GM12873 (cell line): ENCODE data around the gene MAGEA9.
"Not testable (repeated sequence)": the region's sequence is repeated elsewhere in the genome, so short reads cannot be mapped to it uniquely, and the experiment has no call there.

Source experiments
- TF ChIP-seq, protein P1 (sequence below): IDR thresholded peaks from 2 replicates; pipeline ENCODE4 v1.5.1; 2012; ENCODE audit warnings: low read depth, mild to moderate bottlenecking, moderate library complexity, low read length, control low read depth; ENCODE audit not compliant: insufficient read depth; ENCODE audit errors: missing control alignments

MAGEA9 gene

DNA sequence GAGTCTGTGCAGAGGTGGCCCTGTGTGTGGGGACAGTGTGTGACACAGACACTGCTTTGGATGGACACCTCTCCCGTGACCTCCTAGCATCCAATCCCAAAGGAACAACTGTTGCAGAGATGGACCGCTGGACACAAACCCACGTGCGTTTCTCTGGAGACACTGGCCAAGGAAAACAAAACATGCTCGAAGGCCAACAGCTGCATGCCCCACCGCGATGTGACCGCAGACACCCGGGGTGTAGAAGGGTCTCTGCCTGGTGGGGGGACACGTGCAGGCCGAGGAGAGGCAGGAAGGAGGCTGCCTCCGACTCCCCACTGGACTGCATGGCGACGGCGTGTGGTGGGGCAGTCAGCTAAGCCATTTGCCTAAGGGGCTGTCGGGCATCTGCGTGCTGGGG is 8.0 kb upstream of the MAGEA9 start, which contains the start of gene HSFX1:
Gene HSFX1 (plus strand): TSS at position 301 of the 400 bp plus-strand sequence. CDS start 614 bp downstream, outside the sequence.
- TF ChIP-seq, protein P1, sequence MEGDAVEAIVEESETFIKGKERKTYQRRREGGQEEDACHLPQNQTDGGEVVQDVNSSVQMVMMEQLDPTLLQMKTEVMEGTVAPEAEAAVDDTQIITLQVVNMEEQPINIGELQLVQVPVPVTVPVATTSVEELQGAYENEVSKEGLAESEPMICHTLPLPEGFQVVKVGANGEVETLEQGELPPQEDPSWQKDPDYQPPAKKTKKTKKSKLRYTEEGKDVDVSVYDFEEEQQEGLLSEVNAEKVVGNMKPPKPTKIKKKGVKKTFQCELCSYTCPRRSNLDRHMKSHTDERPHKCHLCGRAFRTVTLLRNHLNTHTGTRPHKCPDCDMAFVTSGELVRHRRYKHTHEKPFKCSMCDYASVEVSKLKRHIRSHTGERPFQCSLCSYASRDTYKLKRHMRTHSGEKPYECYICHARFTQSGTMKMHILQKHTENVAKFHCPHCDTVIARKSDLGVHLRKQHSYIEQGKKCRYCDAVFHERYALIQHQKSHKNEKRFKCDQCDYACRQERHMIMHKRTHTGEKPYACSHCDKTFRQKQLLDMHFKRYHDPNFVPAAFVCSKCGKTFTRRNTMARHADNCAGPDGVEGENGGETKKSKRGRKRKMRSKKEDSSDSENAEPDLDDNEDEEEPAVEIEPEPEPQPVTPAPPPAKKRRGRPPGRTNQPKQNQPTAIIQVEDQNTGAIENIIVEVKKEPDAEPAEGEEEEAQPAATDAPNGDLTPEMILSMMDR, result not testable (repeated sequence)

DNA sequence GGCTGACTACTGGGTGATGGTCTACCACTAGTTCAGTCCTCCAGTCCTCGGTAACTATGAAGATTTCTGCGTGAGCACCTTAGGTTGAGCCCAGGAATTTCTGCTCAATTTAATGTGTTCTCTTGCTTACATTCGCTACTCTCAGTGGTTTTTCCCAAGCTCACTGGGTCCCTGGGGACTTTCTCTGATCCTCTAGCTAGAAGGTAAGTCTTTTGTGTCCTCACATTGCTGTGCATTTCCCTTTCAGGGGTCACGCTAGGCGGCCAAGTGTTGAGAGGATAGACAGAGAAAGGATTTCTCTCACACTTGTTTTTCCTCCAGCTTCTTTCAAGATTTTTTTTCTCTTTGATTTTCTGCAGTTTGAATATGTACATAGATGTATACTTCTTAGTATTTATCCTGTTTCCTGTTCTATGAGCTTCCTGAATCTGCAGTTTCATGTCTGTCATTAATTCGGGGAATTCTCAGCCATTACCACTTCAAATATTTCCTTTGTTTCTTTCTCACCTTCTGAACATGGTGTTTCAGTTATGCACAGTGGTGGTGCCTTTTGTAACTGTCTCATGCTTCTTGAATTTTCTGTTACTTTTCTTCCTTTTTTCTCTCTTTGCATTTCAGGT is 17.5 kb downstream of the MAGEA9 start:
- TF ChIP-seq, protein P1, result no peak

DNA sequence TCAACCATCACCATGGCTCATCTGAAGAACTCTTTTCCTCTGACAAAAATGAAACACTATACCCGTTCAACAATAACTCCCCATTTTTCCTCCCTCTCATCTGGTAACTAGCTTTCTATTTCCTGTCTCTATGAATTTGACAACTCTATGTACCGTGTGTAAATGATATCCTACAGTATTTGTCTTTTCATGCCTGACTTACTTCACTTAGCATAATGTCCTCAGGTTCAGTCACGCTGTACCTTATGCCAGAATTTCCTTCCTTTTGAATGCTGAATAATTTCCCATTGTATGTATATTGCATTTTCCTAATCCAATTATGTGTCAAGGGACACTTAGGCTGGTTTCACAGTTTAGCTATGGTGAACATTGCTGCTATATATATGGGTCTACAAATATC is 18.2 kb downstream of the MAGEA9 start:
- TF ChIP-seq, protein P1, result no peak

DNA sequence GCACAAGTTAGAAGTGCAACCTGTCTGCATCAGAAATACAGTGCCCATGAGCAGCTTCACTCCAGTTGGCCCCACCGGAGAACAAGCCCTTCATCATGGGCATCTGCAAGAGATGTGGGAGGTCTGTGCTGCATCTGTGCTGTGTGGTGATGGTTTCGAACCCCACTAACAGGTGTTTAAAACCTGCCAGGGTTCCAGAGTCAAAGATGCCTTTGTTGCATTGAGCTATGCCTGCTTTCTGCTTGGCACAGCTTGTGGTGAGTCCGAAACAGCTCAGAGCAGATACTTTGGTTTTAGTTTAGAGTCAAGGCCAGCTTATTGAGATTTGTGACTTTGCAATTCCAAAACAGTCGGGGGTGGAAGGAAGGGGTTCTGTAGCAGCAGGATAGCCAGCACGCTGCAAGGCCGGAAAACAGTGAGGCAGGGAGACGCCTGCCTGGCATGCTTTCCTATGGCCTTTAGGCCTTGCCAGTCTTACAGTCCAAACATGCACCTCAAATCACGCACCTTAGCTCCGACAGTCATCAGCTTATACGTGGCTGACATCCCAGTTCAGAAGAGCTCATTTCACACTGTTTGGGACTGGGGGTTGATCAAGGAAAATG is 21.8 kb downstream of the MAGEA9 start:
- TF ChIP-seq, protein P1, result no peak

DNA sequence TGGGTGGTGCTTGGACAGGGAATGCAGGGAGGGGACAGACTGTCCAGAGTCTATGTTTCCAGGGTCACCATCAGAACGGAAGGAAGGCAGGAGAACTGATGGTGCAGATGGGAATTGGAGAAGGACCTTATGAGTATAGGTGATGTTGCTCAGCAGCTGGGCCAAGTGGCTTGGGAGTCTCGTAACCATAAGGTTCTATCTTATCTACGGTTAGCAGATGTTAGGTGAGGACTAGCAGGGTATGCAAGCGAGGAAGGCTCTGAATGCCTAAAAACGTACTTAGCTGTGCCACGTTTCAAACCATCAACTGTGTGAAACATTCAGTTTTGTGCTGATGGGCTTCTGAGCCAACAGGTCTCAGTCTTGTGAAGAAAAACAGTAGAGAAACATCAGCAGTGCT is 22.4 kb downstream of the MAGEA9 start:
- TF ChIP-seq, protein P1, result no peak

DNA sequence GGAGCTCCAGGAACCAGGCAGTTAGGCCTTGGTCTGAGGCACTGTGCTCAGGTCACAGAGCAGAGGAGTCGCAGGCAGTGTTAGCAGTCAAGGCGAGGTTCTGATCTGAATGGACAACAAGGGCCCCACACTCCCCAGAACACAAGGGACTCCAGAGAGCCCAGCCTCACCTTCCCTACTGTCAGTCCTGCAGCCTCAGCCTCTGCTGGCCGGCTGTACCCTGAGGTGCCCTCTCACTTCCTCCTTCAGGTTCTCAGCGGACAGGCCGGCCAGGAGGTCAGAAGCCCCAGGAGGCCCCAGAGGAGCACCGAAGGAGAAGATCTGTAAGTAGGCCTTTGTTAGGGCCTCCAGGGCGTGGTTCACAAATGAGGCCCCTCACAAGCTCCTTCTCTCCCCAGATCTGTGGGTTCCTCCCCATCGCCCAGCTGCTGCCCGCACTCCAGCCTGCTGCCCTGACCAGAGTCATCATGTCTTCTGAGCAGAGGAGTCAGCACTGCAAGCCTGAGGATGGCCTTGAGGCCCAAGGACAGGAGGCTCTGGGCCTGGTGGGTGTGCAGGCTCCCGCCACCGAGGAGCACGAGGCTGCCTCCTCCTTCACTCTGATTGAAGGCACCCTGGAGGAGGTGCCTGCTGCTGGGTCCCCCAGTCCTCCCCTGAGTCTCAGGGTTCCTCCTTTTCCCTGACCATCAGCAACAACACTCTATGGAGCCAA is 26.2 kb downstream of the MAGEA9 start:
- TF ChIP-seq, protein P1, result no peak

DNA sequence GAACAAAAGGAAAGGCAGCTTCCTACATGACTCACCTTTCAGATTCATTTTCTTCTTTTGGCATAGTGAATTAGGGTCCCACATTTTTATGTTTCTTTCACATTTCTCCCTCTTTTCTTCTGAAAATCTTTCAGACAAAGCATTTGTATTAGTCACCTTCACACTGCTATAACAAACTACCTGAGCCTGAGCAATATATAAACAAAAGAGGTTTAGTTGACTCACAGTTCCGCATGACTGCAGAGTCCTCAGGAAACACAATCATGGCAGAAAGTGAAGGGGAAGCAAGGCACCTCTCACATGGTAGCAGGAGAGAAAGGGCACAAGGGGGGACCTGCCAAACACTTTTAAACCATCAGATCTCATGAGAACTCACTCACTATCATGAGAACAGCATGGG is 36.9 kb downstream of the MAGEA9 start:
- TF ChIP-seq, protein P1, result no peak
